Osteoblast (primary cell): Measurements from ENCODE around the gene PLXND1. TPM values are rescaled to one million over a fixed set of nuclear protein-coding genes. Genes with fewer than 3 reads are reported as not detected.

Experiments
- DNase-seq: peaks from one replicate; pipeline ENCODE4 v3.0.0; 2011; ENCODE audit warnings: low spot score, mixed read lengths; ENCODE audit not compliant: insufficient read length; ENCODE audit errors: missing footprints
- H2AFZ ChIP-seq: 2 replicates; pipeline ENCODE4 v1.6.0; 2011; ENCODE audit warnings: mild to moderate bottlenecking, low read length
- H3K27ac ChIP-seq: 2 replicates; pipeline ENCODE4 v1.5.1; 2011; ENCODE audit warnings: mild to moderate bottlenecking, low read depth, low read length, moderate library complexity
- H3K27me3 ChIP-seq: 2 replicates; pipeline ENCODE4 v1.6.0; 2012; ENCODE audit warnings: mild to moderate bottlenecking, control low read depth, inconsistent platforms, low read length, moderate library complexity; ENCODE audit not compliant: insufficient read depth
- H3K36me3 ChIP-seq: 2 replicates; pipeline ENCODE4 v1.5.1; 2011; ENCODE audit warnings: mild to moderate bottlenecking, low read length, control low read depth, moderate library complexity; ENCODE audit not compliant: insufficient read depth
- H3K4me1 ChIP-seq: 2 replicates; pipeline ENCODE4 v1.5.1; 2011; ENCODE audit warnings: mild to moderate bottlenecking, low read length, control low read depth, moderate library complexity; ENCODE audit not compliant: insufficient read depth
- H3K4me2 ChIP-seq: 2 replicates; pipeline ENCODE4 v1.6.0; 2011; ENCODE audit warnings: mild to moderate bottlenecking, low read length; ENCODE audit not compliant: insufficient read depth
- H3K4me3 ChIP-seq: fragments of 200-600 bp; sonication (generic); 3 replicates; pipeline ENCODE4 v1.5.1; 2012; ENCODE audit warnings: mild to moderate bottlenecking, low read length, inconsistent platforms; ENCODE audit not compliant: insufficient read depth
- H3K79me2 ChIP-seq: 2 replicates; pipeline ENCODE4 v1.6.0; 2012; ENCODE audit warnings: mild to moderate bottlenecking, low read length, control low read depth, inconsistent platforms; ENCODE audit not compliant: insufficient read depth
- H3K9me3 ChIP-seq: 2 replicates; pipeline ENCODE4 v1.5.1; 2011; ENCODE audit warnings: low read depth, low read length, control low read depth
- H4K20me1 ChIP-seq: 2 replicates; pipeline ENCODE4 v1.6.0; 2012; ENCODE audit warnings: mild to moderate bottlenecking, low read length, control low read depth; ENCODE audit not compliant: insufficient read depth
- CTCF ChIP-seq: IDR thresholded peaks from 2 replicates; pipeline ENCODE4 v1.5.1; 2011; ENCODE audit warnings: mild to moderate bottlenecking, low read depth, low read length, moderate library complexity; ENCODE audit errors: extremely low read depth
- total RNA-seq: library from RNA; depleted of rRNA; stranded (reverse); fragments of >200 nt; gene quantifications from 2 replicates; pipeline ENCODE4 v1.2.3, GENCODE V29; 2012

The PLXND1 gene
- total RNA-seq, 1 donor, result 134 TPM

DNA sequence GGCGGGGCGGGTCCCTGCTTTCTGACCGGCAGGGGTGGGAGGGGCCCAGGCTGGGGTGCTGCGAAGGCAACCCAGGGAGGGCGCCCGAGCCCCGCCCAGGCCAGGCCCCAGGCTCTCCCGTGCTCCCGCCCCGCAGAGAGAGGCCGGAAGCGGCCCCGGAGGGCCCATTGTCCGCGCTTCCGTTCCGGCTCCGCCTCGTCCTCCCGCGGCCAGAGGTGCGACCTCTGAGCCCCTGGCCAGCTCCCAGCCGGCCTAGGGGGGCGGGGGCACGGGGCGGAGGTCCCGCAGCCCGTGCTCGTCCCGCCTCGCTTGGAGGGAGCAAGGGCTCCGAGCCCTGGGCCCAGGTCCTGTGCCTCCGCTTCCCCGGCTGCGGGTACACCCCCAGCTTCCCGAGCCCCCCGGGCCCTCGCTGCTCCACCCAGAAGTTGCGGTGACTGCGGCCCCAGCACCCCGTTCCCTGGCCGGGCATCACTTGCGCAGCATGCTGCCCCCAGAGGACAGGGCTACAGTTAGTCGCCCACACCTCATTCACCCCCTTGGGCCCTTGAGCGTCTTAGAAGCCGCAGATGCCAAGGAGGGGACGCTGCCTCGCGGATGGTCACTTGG is 20.4 kb upstream of the PLXND1 start:
- peak overlapping the region; percentile 89 for H2AFZ ChIP-seq
- H3K4me1 ChIP-seq, result peaks cover 34% of the 10 kb centered on the region

GRCh38 chr3:129625072-129625874 is 18.8 kb upstream of the PLXND1 start:
- no peak overlapping the region for H2AFZ ChIP-seq
- H3K4me2 ChIP-seq, result no peak overlapping the region
- peak; percentile 86 for DNase-seq
- no peak overlapping the region for H3K4me3 ChIP-seq
- H4K20me1 ChIP-seq, result no peaks in the 10 kb centered on the region
- peak overlapping the region; percentile 93 for H3K27ac ChIP-seq
- H3K27me3 ChIP-seq, result no peaks in the 10 kb centered on the region
- peaks cover 34% of the 10 kb centered on the region for H3K4me1 ChIP-seq
- no peaks in the 10 kb centered on the region for H3K79me2 ChIP-seq
- TF ChIP-seq CTCF, result no peak
- H3K9me3 ChIP-seq, result no peaks in the 10 kb centered on the region
- no peaks in the 10 kb centered on the region for H3K36me3 ChIP-seq

More for the DNA sequence above, 20.4 kb upstream of the PLXND1 start:
- no peak for TF ChIP-seq CTCF
- no peaks in the 10 kb centered on the region for H3K27me3 ChIP-seq
- H3K9me3 ChIP-seq, result no peaks in the 10 kb centered on the region
- peak overlapping the region; percentile 71 for H3K4me3 ChIP-seq
- peak overlapping the region; percentile 73 for H3K4me2 ChIP-seq
- H3K36me3 ChIP-seq, result no peaks in the 10 kb centered on the region
- peak; percentile 99 for DNase-seq
- no peaks in the 10 kb centered on the region for H3K79me2 ChIP-seq
- H3K27ac ChIP-seq, result peak overlapping the region; percentile 93
- H4K20me1 ChIP-seq, result no peaks in the 10 kb centered on the region

DNA sequence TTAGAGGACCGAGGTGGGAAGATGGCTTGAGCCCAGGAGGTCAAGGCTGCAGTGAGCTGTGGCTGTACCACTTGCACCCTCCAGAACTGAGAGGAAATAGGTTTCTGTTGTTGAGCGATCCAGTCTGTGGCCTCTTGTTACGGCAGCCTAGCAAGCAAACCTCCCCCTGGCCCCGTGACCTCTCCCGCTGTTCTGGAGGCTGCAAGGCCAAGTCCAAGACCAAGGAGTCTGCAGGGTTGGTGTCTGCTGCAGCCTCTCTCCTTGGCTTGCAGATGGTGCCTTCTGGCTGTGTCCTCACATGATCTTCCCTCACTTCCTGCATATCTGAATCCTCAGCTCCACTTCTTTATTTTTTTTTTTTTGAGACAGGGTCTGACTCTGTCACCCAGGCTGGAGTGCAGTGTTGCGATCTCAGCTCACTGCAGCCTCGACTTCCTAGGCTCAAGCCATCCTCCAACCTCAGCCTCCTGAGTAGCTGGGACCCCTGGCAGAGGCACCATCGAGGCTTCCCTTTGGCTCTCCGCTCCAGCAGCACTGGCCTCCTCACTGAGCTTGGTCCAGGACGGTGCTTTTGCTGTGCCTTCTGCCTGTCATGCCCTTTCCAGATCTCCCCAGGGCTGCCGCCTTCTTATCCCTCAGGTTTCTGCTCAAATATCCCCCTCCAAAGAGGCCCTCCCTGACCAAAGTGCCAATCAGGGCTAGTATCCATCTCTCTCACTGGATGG is 18.0 kb upstream of the PLXND1 start:
- peak overlapping the region; percentile 51 for H2AFZ ChIP-seq
- peaks cover 34% of the 10 kb centered on the region for H3K4me1 ChIP-seq
- H3K4me2 ChIP-seq, result no peak overlapping the region
- no peaks in the 10 kb centered on the region for H4K20me1 ChIP-seq
- no peaks in the 10 kb centered on the region for H3K27me3 ChIP-seq
- H3K4me3 ChIP-seq, result no peak overlapping the region
- peak overlapping the region; percentile 93 for H3K27ac ChIP-seq
- peak; percentile 66 for DNase-seq
- H3K9me3 ChIP-seq, result no peaks in the 10 kb centered on the region
- no peaks in the 10 kb centered on the region for H3K79me2 ChIP-seq
- TF ChIP-seq CTCF, result no peak
- no peaks in the 10 kb centered on the region for H3K36me3 ChIP-seq
